Measurements from ENCODE around the gene RUVBL1.

The RUVBL1 gene

DNA sequence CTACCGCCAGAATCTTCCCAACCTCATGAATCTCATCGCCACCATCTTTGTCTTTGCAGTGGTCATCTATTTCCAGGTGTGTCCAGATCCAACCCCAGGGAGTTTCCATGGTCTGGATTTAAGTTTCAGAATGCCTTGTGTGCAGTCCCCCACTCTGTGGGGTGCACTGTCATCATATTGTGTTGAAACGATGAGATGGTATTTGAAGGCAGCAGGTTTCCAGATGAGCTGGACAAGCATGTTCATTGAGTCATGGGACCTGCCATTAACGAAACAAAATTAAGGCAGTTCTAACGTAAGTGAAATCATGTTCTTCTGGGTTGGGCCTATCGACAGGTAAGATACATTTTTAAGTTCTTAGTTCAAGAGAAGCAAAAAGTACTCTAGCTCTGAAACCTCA, 58.6 kb downstream of the RUVBL1 start:
- DNase-seq = no peak

DNA sequence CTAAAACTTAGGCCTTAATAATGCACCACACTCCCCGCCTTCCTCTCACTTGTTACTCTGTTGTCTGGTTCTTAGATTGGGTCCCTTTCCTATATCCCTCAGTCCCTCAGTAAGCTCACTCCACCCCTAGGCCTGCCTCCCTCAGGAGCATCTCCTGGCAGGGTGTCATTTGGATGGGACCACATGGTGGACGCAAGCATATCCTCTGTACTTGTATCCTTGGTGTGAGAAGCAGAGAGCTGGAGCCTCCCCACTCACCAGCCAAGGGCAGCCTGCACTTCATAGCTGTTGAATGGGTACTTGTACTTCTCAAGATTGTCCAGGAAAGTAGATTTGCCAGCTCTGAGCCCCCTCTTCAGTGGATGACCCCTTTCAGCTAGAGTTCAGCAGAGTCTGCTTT, 59.7 kb downstream of the RUVBL1 start:
- DNase-seq = no peak

DNA sequence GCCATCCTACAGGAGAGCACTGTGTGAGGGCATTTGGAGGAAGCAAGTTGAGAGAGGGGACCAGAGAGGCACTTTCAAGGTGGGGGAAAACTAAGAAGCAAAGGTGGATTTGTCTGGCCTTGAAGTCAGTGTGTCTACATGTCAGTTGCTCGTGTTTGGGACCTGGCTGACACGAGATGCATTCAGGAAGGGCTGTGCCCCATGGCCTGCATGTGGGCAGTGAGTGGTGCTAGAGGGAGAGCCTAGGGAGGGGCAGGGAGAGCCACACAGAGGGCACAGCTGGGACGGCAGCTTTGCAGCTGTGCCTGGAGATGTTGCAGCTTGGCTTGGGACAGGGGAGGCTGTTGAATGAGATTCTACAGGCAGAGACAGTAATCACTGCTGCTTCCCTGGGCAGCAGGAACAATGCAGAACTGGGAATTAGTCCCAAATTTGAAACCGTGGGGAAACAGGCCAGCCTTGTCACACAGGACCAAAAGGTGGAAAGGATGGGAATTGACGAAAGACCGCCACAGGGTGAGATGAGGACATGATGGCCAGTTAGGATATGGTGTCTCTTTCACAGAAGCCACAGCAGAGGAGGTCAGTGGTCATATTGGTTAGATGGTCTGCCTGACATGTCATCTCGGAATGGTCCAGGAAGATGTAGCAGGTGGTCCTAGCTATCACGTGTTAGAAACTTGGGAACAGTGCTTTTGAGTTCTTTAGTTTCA, 61.4 kb downstream of the RUVBL1 start:
- no peak for DNase-seq

GRCh38 chr3:128060473-128061381, 62.9 kb downstream of the RUVBL1 start:
- no peak for DNase-seq

- no peak for DNase-seq
Observed at GRCh38 chr3:128056258-128056657, 67.4 kb downstream of the RUVBL1 start.

GRCh38 chr3:128054367-128054766, 69.2 kb downstream of the RUVBL1 start:
- DNase-seq = no peak

GRCh38 chr3:128053614-128054013, 70.0 kb downstream of the RUVBL1 start:
- no peak for DNase-seq

GRCh38 chr3:128052595-128053351, 70.8 kb downstream of the RUVBL1 start:
- DNase-seq = no peak

DNA sequence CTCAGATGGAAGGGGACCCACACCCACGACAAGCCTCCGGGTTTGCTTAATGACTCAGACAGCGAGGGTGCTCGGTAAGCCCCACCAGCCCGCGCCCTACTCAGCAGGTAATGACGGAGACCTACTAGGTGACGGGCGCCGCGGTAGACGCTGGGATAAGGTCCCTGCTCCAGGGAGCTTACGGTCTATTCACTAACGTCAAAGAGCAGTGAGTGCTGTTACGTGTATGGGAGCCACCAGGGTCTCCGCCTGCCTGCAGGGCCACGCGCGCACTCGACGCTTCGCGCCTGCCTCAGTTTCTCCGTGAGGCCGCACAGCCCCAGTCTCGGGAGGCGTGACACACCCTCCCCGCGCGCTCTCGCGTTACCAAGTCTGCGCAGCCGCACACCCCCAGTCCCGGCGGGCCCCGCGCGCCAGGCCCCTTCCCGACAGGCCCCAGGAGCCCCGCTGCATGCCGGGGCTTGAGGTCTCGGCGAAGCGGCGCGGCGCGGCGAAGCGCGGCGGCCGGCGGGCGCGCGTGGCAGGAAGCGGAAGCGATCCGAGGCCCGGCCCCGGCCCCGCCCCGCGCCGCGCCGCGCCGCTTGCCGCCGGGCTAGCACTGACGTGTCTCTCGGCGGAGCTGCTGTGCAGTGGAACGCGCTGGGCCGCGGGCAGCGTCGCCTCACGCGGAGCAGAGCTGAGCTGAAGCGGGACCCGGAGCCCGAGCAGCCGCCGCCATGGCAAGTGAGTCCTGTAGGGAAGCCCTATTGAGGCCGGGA, 71.6 kb downstream of the RUVBL1 start, which contains the start of gene SEC61A1:
SEC61A1 (plus strand) TSS at position 601 of the 758 bp plus-strand sequence; CDS start at position 717, 116 bp downstream.
- peak; percentile 96 for DNase-seq

GRCh38 chr3:128051459-128051836, 72.2 kb downstream of the RUVBL1 start:
- DNase-seq = no peak

DNA sequence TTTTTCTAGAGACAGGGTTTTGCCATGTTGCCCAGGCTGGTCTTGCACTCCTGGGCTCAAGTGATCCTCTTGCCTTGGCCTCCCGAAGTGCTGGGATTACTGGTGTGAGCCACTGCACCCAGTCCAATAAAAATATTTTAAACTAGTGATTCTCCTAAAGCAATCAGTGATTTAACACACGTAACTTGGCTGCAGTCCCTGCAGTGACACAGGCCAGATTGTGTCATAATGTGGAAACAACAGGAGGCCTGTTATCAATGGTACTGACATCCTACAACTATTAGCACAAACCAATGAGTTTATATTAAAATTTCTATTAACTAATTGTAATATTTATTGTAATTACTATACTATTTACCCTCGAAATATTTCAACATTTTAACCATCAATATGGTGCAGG, 73.0 kb downstream of the RUVBL1 start:
- no peak for DNase-seq

GRCh38 chr3:128041344-128041743, 82.3 kb downstream of the RUVBL1 start:
- DNase-seq = no peak

- DNase-seq = no peak
Observed at GRCh38 chr3:128040660-128041059, 83.0 kb downstream of the RUVBL1 start.

DNA sequence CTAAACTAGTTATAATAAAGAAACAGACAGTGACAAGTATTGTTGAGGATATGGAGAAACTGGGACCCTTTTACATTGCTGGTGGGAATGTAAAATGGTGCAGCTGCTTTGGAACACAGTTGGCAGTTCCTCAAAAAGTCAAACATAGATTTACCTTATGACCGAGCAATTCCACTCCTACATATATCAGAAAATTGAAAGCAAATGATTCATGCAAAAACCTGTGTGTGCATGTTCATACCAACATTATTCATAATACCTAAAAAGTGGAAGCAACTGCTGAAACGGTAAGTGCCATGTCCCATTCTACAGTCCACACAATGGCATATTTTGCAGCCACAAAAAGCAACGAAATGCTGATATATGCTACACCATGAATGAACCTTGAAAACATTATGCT, 83.6 kb downstream of the RUVBL1 start:
- no peak for DNase-seq

- DNase-seq = no peak
Observed at GRCh38 chr3:128036119-128036518, 87.5 kb downstream of the RUVBL1 start.

- no peak for DNase-seq
Observed at GRCh38 chr3:128033102-128033501, 90.5 kb downstream of the RUVBL1 start.

Measured in stimulated activated CD4-positive, alpha-beta T cell treated with anti-CD3 and anti-CD28 coated beads, Interleukin-4, amount 100 ng/mL, for 1 hour (primary cell).